Ramos (cell line): ENCODE results near the gene TRIM31.
"Not testable (repeated sequence)": the region's sequence is repeated elsewhere in the genome, so short reads cannot be mapped to it uniquely, and the experiment has no call there.

Source experiments
- in situ Hi-C: fragments of 300-500 bp; cut with MboI; formaldehyde crosslinking; loops from one replicate; pipeline ENCODE4 v1.14.3; 2022; ENCODE audit warnings: low sequenced_read_pairs; ENCODE audit not compliant: unreplicated experiment

TRIM31 gene

GRCh38 chr6:30149858-30150550 is 37.1 kb upstream of the TRIM31 start:
- in situ Hi-C loops: no loop called here

GRCh38 chr6:30149234-30149633 is 36.3 kb upstream of the TRIM31 start:
- in situ Hi-C loops: no loop called here

GRCh38 chr6:30147096-30147495 is 34.2 kb upstream of the TRIM31 start:
- in situ Hi-C loops: no loop called here

- in situ Hi-C loops: no loop called here
Observed at GRCh38 chr6:30145818-30146217, 32.9 kb upstream of the TRIM31 start.

- in situ Hi-C loops: no loop called here
Observed at GRCh38 chr6:30144811-30145210, 31.9 kb upstream of the TRIM31 start.

- in situ Hi-C loops: no loop called here
Observed at GRCh38 chr6:30143780-30144179, 30.9 kb upstream of the TRIM31 start.

GRCh38 chr6:30142665-30143064 is 29.8 kb upstream of the TRIM31 start:
- in situ Hi-C loops: no loop called here

- in situ Hi-C loops: not testable (repeated sequence)
Observed at GRCh38 chr6:30140240-30140639, 27.4 kb upstream of the TRIM31 start.

- in situ Hi-C loops: no loop called here
Observed at GRCh38 chr6:30136570-30137286, 23.8 kb upstream of the TRIM31 start.

GRCh38 chr6:30135757-30136156 is 22.9 kb upstream of the TRIM31 start, which contains the start of gene TRIM40:
Gene TRIM40, plus strand, starts transcription at chr6:30136140. Its CDS starts 897 bp downstream, at chr6:30137037.
- in situ Hi-C loops: no loop called here

GRCh38 chr6:30135147-30135546 is 22.3 kb upstream of the TRIM31 start:
- in situ Hi-C loops: no loop called here

GRCh38 chr6:30131947-30132497 is 19.1 kb upstream of the TRIM31 start:
- in situ Hi-C loops: no loop called here

GRCh38 chr6:30130887-30131862 is 18.3 kb upstream of the TRIM31 start:
- in situ Hi-C loops: no loop called here

GRCh38 chr6:30130179-30130679 is 17.3 kb upstream of the TRIM31 start:
- in situ Hi-C loops: no loop called here

- in situ Hi-C loops: no loop called here
Observed at GRCh38 chr6:30129265-30130178, 16.6 kb upstream of the TRIM31 start.

- in situ Hi-C loops: no loop called here
Observed at GRCh38 chr6:30127238-30128093, 14.6 kb upstream of the TRIM31 start.

- in situ Hi-C loops: no loop called here
Observed at GRCh38 chr6:30122515-30122914, 9.6 kb upstream of the TRIM31 start.
